H1 (cell line): ENCODE data around the gene CLCN3. TPM values are rescaled to one million over a fixed set of nuclear protein-coding genes. Genes with fewer than 3 reads are reported as not detected.

ENCODE experiments used
- polyA plus RNA-seq, 7 experiments: library from polyadenylated mRNA; depleted of rRNA in 3 of 7; stranded (reverse) in 5 of 7; unstranded in 2 of 7; fragments of >200 nt in 5 of 7; fragments of 200-250 nt in 2 of 7; gene quantifications; 1 replicate in 5 of 7; 2 replicates in 1 of 7; 4 replicates in 1 of 7; pipeline versions ENCODE4 v1.2.1 to v1.2.3, GENCODE V29; 2011 to 2013; ENCODE audit warnings: missing spikeins in 2 of 7, mixed read lengths in 2 of 7
- total RNA-seq: library from RNA; stranded (reverse); fragmentation: NEBNext Ultra II Directional; extraction: Animal tissue kit (Norgen Biotek cat#: 25700); gene quantifications from 2 replicates; pipeline ENCODE4 v1.2.1, GENCODE V29; 2021
- TF ChIP-seq, protein P1 (sequence below): IDR thresholded peaks from 2 replicates; pipeline ENCODE4 v1.6.1; 2012; ENCODE audit warnings: inconsistent platforms

Gene CLCN3
- total and polyA plus RNA-seq, 2 of the 8 experiments (the other 6 are each of a cell fraction or from before 2014, with no cell fraction given) = 8.8 to 32.8 TPM

GRCh38 chr4:169723207-169723965 lies 103.0 kb downstream of the CLCN3 start (continued):
- TF ChIP-seq, protein P1, sequence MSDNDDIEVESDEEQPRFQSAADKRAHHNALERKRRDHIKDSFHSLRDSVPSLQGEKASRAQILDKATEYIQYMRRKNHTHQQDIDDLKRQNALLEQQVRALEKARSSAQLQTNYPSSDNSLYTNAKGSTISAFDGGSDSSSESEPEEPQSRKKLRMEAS = no peak
